ENCODE measurements around the gene OXA1L.
"Not testable (repeated sequence)": the region's sequence is repeated elsewhere in the genome, so short reads cannot be mapped to it uniquely, and the experiment has no call there.

OXA1L gene

GRCh38 chr14:22801716-22802115, 35.2 kb downstream of the OXA1L start:
- DNase-seq = no peak

- DNase-seq = no peak
These were observed 36.6 kb downstream of the OXA1L start for GRCh38 chr14:22802860-22803686.

- no peak for DNase-seq
These were observed 37.1 kb downstream of the OXA1L start for GRCh38 chr14:22803687-22803974.

GRCh38 chr14:22805235-22805634, 38.7 kb downstream of the OXA1L start:
- DNase-seq = not testable (repeated sequence)

- DNase-seq = no peak
These were observed 41.1 kb downstream of the OXA1L start for GRCh38 chr14:22807432-22808087.

GRCh38 chr14:22808388-22809209, 42.1 kb downstream of the OXA1L start:
- no peak for DNase-seq

GRCh38 chr14:22811722-22812121, 45.2 kb downstream of the OXA1L start:
- no peak for DNase-seq

GRCh38 chr14:22812744-22813143, 46.3 kb downstream of the OXA1L start:
- no peak for DNase-seq

- no peak for DNase-seq
These were observed 46.7 kb downstream of the OXA1L start for GRCh38 chr14:22813145-22813544.

GRCh38 chr14:22814373-22814772, 47.9 kb downstream of the OXA1L start:
- no peak for DNase-seq

- DNase-seq = no peak
These were observed 48.6 kb downstream of the OXA1L start, which contains the start of gene SLC7A7 for GRCh38 chr14:22814941-22815713. TSS of gene SLC7A7 (minus strand) at chr14:22815435. CDS start at chr14:22813398, 2,037 bp downstream.

GRCh38 chr14:22819151-22819988, 52.9 kb downstream of the OXA1L start:
- peak in 3 of 14 donors; percentile 18 to 29 (median 22) for DNase-seq

GRCh38 chr14:22820731-22821130, 54.2 kb downstream of the OXA1L start:
- no peak for DNase-seq

GRCh38 chr14:22821193-22822015, 54.9 kb downstream of the OXA1L start:
- DNase-seq = no peak

GRCh38 chr14:22822016-22822570, 55.6 kb downstream of the OXA1L start:
- DNase-seq = no peak

Measured in C1 segment of cervical spinal cord (tissue), 14 donors.